NCI-H2171 treated with DMSO at 0.1 percent for 48 hours (cell line): ENCODE results near the gene KCNQ4.

Experiments used
- DNase-seq: peaks from one replicate; lab custom pipeline; 2025; lab: John Stamatoyannopoulos, UW

The KCNQ4 gene

DNA sequence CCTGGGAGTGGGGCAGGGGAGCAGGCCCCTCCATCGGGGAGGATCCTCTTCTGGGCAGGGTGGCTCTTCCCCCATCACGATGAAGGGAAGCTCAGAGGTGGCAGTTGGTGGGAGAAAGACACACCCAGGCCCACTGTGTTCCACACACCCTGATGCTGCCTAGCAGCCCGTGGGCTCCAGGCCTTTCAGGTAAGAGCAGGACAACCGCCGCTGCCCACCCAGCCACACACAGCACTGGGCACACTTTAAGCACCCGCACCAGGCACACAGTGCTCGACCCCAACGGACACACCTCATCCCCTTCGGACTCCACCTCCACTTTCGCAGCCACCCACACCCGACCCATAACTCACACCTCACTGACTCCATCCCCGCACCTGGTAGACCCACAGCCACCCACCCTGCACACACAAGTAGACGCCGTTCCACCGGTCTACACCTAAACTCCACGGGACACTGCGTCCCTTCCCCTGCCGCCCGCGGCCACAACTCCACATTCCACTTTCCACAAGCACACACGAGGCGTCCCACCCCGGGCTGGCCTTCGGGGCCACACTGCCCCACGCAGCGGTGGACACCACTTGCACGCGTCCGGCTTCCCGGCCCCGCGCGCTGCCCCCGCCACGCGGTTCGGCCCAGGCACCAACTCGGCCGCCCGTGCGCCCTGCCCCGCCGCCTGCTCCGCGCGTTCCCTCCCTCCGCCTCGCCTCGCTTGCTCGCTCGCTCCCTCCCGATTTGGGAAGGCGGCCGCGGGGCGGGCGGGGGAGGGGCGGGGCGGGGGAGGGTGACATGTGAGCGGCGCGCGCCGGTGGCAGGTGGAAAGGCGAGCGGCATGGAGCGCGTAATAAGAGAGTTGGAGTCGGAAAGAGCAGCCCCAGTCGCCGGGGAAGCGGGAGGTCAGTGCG, at the start of gene KCNQ4:
Gene KCNQ4, plus strand, starts transcription at position 787 of the 905 bp plus-strand sequence. CDS start 307 bp downstream, outside the sequence.
- DNase-seq = peak; percentile 65

DNA sequence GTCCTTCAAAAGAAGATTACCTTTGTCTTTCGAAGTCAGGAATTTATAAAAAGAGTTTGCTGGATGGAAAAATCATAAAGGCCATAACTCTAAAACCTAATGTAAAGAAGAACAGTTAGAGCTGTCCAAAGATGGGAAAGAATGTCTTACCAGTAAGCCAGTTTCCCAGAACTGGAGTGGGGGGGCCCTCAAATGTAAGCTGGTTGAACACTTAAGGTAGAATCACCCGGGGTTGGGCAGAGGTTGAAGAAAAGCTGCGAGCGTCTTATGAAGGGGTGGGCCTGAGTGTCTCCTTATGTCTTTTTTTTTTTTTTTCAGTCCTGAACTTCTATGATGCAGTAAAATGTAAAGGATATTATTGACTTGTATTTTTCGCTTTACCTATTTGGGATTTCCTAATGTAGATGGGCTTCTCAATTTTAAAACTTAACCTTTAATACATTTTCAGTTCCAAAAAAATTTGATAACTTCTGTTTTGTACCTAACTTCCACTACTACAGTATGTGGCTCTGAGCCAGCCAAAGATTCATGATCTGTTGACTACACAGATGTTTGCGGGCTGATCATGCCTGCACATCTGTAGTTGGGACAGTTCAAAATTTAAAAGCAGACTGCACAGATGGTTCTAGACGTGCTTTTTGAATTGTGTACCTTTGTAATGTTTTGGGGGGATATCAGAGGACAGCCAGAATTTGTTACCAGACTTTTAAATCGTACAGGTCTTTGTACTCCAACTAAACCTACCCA, 48.5 kb upstream of the KCNQ4 start:
- DNase-seq = no peak

DNA sequence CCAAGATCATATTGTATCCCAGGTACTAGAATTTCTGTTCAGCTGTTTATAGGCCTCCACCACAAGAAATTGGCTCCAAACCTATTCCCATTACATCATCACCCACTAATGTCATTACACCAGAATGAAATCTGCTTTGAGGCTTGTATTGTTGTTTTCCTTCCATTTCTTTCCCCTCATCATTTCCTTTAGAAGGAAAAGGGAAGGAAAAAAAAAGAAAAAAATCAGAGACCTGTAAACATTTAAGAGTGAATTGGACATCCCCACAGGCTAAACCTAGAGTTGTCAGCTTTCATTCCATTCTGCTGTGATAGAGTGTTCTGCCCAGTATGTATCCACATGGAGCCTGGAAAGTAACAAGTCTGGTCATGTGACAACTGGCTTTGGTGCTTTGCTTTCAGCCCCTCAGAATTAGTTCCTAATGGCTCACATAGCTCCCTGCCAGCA, 47.5 kb upstream of the KCNQ4 start:
- no peak for DNase-seq

DNA sequence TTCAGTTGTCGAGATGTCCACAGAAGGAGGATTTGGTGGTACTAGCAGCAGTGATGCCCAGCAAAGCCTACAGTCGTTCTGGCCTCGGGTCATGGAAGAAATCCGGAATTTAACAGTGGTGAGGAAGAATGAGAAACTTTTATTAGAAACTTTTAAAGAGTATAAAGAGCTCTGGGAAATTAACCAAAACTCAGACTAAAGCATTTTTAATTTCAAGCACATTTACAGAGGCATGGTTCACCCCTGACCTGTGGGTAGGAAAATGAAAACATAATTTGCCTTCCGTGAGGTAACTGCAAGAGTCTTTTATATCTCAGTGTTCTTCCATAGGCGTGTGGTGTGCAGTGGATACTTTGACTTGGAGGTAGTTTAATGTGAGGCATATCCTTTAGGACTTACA, 44.8 kb upstream of the KCNQ4 start:
- DNase-seq = no peak

DNA sequence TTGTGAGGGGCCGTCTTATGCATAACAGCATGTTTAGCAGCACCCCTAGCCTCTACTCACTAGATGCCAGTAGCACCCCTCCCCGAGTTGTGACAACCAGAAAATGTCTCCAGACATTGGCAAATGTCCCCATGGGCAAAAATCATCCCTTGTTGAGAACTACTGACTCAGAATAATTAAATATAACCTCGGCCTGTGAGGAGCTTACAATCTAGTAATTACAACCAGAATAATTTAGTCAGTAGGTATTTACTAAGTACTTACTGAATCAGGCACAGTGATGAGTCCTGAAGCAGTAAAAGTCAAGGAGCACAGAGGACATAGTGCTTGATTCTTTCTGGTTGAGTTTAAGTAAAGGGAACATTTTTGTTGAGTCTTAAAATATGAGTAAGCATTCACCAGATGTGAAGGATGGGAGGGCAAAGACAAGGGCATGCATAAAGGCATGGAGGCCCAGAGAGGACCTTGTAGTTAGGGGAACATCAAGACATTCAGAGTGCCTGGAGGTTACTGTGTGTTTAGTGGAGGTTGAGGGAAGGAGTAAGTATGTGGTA, 44.1 kb upstream of the KCNQ4 start:
- no peak for DNase-seq

DNA sequence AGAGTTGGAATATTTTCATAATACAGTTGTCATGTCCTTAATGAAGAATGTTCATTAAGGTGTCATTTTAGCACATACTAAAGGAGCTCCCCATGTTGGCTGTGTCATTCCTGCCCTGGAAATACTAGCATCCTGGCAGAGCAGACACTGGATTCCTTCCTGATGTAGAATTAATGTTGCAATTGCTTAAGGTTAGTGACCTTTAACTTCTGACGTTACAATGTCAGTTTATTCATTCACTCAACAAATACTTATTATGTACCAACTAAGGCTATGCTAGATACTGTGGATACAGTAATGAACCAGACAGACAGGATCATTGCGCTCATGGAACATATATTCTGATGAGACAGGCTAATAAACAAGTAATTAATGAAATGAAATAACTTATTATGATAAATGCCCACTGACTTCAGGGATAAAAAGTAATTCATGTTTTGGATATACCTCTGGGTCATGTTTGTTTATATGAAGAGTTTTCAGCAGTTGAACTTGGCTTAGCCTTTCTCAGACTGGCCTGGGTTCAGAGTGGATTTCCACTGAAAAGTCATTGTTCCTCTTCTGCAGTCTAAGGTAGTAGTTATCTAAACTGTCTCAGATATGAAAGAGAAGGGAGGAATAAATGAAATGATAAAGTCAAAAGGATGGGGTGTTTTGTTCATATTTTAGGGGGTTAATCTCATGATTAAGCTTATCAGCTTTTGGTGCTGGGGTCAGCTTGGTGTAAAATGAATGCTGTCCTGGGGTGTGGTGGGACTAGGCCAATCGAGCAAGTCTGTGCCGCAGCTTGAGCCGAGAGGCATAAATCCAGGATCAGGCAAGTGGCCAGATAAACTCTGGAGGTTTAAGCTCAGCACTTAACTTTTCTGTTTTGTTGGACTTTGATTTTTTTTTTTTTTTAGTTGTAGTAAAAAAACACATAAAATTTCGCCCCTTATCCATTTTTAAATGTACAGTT, 43.3 kb upstream of the KCNQ4 start:
- no peak for DNase-seq

DNA sequence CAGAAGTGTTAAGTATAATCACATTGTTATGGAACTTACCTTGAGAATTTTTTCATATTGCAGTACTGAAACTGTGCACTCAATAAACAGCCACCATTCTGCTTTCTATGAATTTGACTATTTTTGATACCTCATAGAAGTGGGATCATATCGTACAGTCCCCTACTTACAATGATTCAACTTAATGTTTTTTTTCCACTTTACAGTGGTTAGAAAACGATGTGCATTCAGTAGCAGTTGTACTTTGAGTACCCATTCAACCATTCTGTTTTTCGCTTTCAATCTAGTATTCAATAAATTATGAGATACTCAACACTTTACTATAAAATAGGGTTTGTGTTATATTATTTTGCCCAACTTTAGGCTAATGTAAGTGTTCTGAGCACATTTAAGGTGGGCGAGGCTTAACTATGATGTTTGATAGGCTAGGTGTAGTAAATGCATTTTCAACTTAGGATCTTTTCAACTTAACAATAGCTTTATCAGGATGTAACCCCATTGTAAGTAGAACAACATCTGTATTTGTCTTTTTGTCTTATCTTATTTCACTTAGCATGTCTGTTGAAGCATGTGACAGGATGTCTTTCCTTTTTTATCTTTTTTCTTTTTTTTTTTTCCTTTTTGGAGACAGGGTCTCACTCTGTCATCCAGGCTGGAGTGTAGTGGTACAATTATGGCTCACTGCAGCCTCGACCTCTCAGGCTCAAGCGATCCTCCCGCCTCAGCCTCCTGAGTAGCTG, 42.4 kb upstream of the KCNQ4 start:
- no peak for DNase-seq

DNA sequence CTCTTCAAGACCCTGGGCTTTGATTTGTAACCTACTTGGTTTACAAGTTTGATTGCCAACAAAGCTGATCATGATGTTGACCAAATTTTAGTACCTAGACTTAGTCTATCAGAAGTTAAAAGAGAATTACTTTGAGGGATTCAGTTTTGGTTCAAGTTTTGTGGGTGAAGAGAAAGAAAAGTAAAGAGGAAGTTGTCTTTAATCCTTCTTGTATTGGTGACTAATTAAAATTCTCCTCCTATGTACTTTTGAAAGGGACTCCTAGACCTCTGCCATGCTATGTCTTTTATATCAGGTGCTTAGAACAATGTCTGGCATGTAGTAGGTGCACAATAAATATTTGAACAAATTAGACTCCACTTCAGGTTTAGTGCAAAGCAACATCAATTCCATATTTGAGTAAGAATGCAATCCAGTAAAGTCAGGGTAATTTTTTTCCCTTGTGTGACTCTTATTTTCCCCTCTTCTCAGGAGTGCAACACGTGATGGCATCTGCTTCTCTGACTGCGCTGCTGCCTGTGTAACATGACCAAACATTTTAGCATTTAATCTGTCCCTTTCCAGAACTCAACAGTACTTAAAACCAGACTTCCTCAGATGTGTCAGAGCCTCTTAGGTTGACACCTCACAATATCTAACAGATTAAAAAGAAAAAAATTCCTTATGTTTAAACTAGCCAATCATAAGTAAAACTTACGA, 41.1 kb upstream of the KCNQ4 start:
- no peak for DNase-seq

DNA sequence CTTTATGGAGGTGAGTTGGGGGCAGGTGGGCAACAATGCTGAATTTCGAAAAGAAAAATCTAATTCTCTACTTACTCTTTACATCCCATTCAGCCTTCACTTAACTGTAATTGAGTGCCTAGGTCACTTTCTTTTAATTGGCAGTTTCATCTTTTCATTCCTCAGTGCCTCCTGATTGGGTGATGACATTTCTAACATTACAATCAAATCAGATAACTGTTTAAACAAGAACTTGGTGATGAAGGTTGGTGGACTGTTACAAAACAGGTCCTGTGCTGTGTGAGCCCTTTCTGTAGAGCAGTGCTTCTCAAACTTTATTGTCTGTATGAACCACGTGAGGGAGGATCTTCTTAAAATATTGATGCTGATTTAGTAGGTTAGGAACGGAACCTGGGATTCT, 40.1 kb upstream of the KCNQ4 start:
- no peak for DNase-seq

DNA sequence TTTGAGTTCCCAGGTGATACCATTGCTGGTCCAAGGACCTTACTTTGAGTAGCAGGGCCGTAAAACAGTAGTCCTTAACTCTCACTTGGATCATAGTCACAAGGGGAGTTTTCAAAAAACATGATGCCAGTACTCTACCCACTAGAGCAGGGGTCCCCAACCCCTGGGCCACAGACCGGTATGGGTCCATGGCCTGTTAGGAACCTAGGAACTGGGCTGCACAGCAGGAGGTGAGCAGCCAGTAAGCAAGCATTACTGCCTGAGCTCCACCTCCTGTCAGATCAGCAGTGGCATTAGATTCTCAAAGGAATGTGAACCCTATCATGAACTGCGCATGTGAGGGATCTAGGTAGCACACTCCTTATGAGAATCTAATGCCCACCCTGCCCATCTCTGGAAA, 39.7 kb upstream of the KCNQ4 start:
- no peak for DNase-seq

DNA sequence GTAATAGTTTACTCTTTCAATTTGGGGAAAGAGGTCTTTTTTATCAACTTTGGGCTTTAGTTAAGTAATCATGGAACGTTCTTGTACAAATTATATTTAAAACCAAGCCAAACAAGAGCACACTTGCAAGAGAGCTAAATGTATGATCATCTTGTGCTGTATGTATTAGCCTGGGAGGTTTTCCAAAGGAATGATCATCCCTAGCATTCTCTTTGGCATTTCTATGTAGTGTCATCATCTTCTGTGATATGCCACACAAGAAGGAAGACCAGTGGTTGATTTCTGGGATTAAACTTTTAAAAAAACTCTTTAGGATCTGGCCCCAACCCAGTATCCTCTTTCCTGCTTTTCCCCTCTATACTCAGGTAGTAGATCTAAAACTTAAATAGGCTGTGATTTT, 38.4 kb upstream of the KCNQ4 start:
- no peak for DNase-seq

DNA sequence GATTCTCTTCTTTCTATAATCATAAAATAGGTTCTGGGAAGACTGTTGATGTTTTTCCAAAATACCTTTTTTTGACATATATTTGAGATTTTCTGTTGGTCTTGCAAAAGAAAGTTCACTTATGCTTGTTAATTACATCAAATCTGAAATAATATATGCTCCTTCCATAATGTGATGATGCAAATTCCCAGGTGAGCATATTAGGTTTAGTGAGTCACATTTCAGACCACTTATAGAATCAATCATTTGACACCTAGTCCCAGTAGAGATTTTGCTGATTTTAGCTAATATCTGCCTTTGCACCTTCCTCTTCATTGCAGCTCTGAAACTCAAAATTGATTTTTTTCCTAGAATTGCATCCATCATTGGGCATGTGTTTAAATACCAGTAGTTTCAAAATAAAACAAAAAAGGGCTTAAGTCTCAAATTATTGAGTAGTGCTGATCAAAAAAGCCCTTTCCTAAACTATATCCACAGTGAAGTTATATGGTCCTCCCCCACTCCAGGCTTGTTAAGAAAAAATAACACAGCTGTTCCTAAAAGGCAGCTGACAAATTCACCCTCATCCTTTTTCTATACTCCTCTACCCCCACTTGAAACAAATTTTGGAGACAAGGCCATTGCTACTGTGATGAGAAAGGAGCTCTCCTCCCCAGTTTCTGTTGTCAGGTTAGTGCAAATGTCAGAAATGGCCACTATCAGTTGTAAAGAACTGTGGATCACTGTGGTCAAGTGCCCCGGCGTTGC, 37.1 kb upstream of the KCNQ4 start:
- DNase-seq = no peak

DNA sequence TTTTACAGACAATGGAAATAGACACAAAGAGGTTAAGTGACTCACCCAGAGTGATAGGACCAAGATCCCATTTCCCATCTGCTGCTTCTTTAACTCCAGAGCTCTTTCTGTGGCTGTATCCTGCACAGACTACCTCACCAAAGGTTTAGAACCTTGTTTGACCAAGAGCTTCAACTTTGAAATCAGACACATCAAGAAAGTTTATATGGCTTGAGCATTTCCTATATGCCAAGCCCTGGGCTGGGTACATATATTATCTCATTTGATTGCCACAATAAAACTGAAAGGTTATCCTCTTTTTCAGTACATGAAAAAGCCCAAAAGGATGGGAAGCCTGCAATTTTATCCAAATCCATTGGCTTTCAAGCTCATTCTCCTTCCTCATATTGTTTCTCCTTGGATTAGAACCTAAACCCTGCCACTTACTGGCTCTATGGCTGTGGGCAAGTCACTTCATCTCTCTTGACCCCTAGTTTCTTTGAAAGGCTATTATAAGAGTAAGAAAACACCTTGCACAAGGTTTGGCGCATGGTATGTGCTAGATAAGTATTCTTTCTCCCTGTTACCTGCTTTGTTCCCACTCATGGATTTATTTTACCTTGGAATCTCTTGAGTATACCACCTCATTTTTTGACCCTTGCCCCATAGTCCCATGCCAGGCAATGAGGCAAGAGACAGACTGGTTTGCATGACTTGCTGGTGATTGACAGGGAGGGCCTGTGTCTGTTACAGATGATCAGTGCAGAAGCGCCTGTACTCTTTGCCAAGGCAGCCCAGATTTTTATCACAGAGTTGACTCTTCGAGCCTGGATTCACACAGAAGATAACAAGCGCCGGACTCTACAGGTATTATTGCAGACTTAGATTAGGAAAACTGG, 34.5 kb upstream of the KCNQ4 start:
- DNase-seq = no peak

DNA sequence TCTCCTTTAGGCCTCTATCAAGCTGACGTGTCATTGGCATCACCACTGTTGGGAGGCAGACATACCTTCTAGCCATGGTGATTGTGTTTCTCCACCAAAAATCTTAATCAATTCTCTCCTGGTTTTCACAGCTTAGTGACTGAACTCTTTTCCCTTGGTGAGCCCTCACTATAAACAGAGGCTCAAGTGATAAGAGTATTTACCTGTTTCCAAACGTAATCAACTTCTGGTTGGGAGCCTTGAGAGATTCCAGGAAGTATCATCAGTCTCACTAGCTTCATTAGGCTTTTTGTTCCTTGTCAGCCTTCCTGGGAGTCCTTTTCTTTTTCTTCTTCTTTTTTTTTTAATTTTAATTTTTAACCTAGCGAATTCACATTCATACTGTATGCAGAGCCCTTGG, 33.8 kb upstream of the KCNQ4 start:
- DNase-seq = no peak

DNA sequence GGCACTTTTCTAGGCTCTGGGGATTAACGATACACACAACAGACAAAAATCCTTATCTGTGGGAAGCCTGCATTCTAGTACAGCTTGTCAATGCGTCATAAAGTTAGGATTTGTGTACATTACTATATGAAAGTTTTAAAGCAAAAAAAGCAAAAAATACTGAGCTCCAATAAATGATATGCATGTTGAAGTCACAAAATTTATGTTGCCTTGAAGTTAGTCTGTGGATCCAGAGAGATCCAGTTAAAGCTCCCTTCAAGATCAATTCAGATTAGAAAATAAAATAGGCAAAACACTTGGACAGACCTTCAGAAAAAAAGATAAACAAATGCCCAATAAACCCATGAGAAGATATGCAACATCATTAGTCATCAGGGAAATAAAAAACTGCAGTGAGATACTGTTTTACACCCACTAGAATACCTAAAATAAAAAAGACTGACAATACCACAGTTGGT, 33.1 kb upstream of the KCNQ4 start:
- no peak for DNase-seq

DNA sequence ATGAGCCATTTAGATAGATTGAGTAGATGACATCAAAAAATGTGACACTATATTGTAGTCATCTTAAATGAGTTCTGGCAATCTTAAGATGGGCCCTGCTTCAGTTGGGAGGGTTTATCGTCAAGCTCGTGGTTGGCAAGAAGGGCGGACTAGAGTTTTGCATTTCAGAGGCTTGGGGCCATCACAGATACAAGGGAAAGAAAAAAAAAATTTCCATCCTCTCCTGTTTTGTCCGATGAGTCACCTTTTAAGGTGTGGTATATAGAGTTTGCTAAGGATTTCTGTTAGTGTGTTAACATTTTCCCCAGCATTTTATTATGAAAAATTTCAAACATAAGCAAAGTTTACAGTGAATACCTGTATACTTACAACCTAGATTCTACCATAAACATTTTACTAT, 31.8 kb upstream of the KCNQ4 start:
- no peak for DNase-seq

DNA sequence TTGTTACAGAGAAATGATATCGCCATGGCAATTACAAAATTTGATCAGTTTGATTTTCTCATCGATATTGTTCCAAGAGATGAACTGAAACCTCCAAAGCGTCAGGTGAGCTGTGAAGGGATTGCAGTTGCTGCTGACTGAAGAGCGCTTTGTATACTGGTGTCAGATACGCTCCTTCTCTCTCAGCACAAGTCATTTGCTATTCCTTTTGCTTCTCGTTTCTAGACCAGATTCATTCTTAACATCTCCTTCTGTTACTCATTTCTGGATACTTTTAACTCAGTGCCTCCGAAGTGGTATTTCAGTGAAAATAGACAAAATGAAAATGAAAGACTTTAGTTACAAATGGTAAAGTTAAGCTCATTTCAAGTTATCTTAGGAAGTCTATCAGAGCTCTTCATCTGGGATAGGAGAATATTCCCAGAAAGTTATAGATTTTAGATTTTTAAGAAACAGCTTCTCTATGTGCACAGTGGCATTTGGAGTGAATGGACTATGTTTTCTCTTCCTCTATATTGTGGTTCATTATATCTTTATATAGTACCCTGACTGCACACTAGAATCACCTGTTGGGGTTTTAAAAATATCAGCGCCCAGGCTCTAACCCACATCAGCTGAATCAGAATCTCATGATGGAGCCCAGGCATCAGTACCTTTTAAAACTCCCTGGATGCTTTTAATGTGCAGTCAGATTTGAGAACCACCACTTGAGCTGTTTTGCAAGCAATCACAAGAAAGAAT, 30.3 kb upstream of the KCNQ4 start:
- no peak for DNase-seq

DNA sequence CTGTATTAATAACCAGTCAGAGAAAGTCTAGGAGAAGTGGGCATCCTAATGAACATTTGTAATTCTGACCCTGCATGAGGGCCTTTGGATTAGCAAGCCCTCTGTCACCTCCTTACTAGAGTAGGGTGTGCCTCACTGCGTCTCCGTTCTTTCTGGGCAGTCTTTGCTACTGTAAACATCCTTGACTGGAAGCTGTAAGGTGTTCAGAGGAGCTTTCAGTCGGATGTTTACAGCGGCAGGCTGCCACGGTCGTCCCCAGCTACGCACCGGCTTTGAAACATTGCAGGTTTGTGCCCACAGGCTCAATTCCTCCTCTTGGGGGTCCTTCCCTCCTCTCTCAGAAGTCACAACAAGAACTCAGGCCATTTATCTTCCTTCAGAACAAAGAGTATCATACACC, 29.4 kb upstream of the KCNQ4 start:
- no peak for DNase-seq
